Skeletal muscle tissue (tissue), 4 donors: ENCODE data around the gene PGBD1. TPM values are rescaled to one million over a fixed set of nuclear protein-coding genes. Genes with fewer than 3 reads are reported as not detected.
"Not testable (repeated sequence)": the region's sequence is repeated elsewhere in the genome, so short reads cannot be mapped to it uniquely, and the experiment has no call there.

ENCODE experiments used
- H3K27ac ChIP-seq: one replicate; pipeline ENCODE4 v1.7.0; 2013; ENCODE audit warnings: mild to moderate bottlenecking, low read depth, low read length, inconsistent platforms
- H3K27me3 ChIP-seq, 3 donors: one replicate each; pipeline ENCODE4 v1.7.0; 2013; ENCODE audit warnings: low read length in 3 of 3; ENCODE audit not compliant: control insufficient read depth in 3 of 3, insufficient read depth in 3 of 3
- H3K36me3 ChIP-seq, 3 donors: one replicate each; pipeline ENCODE4 v1.7.0; 2013; ENCODE audit warnings: low read length in 3 of 3; ENCODE audit not compliant: control insufficient read depth in 3 of 3, insufficient read depth in 3 of 3
- H3K4me1 ChIP-seq, 3 donors: one replicate each; pipeline ENCODE4 v1.7.0; 2013; ENCODE audit warnings: low read length in 3 of 3, mild to moderate bottlenecking in 3 of 3; ENCODE audit not compliant: control insufficient read depth in 3 of 3, insufficient read depth in 3 of 3
- H3K4me3 ChIP-seq, 3 donors: one replicate each; pipeline ENCODE4 v1.7.0; 2013; ENCODE audit warnings: low read length in 3 of 3
- H3K9ac ChIP-seq, 3 donors: one replicate each; pipeline ENCODE4 v1.7.0; 2013; ENCODE audit warnings: low read length in 3 of 3, mild to moderate bottlenecking in 3 of 3, moderate library complexity in 2 of 3, low read depth in 1 of 3
- H3K9me3 ChIP-seq, 3 donors: one replicate each; pipeline ENCODE4 v1.7.0; 2013; ENCODE audit warnings: low read length in 3 of 3; ENCODE audit not compliant: control insufficient read depth in 3 of 3
- total RNA-seq: library from RNA; depleted of rRNA; stranded (reverse); fragments of >200 nt; gene quantifications from one replicate; pipeline ENCODE4 v1.2.3, GENCODE V29; 2014
- donor health status: Osteomylitis.

PGBD1 gene
- total RNA-seq, 1 donor from 2014 or later = 4.2 TPM

DNA sequence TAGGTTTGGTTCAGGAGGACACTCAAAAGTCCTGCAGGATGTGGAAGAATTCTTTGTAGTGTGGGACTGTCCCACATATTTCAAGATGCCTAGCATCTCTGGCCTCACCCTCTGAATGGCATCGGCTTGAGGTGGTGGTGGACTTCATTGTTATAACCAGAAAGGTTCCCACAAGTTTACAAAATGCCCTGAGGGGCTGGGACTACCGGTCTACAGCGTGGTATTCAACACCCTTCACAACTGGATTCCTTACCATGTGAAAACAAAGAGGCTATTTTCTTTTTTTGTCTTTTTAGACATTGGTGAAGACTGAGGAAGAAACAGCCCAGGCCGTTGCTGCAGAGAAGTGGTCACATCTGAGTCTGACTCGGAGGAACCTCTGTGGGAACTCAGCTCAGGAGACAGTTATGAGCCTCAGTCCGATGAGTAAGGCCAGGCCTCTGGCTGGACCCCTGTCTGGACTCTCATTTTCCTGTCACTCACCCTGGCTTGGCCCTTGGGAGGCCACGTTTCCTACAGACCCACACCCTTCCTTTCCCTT is 15.2 kb downstream of the PGBD1 start:
- H3K36me3 ChIP-seq = peaks cover 5 to 19% (median 18%) of the 10 kb centered on the region in 3 donors
- H3K27me3 ChIP-seq = no peaks in the 10 kb centered on the region
- H3K9me3 ChIP-seq = no peaks in the 10 kb centered on the region
- H3K4me1 ChIP-seq = no peaks in the 10 kb centered on the region
- H3K4me3 ChIP-seq = no peak overlapping the region
- H3K9ac ChIP-seq = no peak overlapping the region
- no peak overlapping the region for H3K27ac ChIP-seq

DNA sequence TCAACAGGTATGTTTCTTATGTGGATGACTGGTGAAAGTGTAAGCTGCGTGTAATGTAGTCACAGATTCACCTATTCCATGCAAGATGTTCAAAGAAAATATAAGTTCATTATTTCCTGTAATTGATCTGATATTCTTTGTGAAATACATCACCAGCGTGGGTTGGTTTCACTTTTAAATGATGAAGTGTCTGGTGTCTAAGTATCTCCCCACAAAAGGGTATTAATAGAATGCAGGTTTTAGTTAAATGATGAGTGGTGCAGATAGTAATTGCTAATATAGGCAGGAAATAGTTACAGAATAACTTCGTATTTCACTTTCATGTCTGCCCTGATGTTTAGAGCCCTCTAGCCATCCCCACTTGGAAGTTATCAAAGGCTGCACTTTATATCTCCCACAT is 22.2 kb downstream of the PGBD1 start:
- no peaks in the 10 kb centered on the region for H3K9me3 ChIP-seq
- no peaks in the 10 kb centered on the region for H3K4me1 ChIP-seq
- no peak overlapping the region for H3K4me3 ChIP-seq
- H3K27me3 ChIP-seq = no peaks in the 10 kb centered on the region
- no peak overlapping the region for H3K9ac ChIP-seq
- H3K36me3 ChIP-seq = peaks cover 0 to 15% (median 6%) of the 10 kb centered on the region in 3 donors
- no peak overlapping the region for H3K27ac ChIP-seq

DNA sequence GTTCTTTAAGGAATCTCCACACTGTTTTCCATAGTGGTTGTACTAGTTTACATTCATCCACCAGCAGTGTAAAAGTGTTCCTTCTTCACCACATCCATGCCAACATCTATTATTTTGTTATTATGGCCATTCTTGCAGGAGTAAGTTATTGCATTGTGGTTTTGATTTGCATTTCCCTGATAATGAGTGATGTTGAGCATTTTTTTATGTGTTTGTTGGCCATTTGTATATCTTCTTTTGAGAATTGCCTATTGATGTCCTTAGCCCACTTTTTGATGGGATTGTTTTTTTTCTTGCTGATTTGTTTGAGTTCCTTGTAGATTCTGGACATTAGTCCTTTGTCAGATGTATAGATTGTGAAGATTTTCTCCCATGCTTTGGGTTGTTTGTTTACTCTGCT is 25.0 kb downstream of the PGBD1 start:
- H3K4me1 ChIP-seq, H3K9me3 ChIP-seq, H3K4me3 ChIP-seq, H3K27me3 ChIP-seq, H3K9ac ChIP-seq, H3K27ac ChIP-seq, H3K36me3 ChIP-seq: not testable (repeated sequence)

DNA sequence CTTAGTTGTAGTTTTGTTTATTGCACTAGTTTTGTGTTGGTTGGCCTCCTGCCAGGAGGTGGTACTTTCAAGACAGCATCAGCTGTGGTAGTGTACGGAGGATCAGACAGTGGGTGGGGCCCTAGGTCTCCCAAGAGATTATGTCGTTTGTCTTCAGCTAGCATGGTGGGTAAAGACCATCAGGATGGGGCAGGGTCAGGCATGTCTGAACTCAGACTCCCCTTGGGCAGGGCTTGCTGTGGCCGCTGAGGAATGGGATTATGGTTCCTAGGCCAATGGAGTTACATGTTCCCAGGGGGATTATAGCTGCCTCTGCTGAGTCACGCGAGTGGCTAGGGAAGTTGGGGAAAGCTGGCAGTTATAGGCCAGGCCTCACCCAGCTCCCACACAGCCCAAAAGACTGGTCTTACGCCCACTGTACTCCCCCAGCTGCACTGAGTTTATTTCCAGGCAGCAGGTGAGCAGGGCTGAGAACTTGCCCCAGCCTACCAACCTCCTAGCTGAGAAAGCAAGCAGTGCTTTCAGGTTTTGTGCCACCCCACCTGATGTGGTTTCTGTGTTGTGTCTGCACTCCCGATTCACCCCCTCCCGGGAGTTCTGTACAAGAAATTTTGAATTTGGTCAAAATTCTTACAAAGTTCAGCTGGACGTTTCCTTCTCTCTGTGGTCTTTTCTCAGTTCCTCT is 29.9 kb downstream of the PGBD1 start:
- Histone ChIP-seq H3K9me3 (no peaks in the 10 kb centered on the region), H3K27ac (no peak overlapping the region), H3K9ac (no peak overlapping the region), H3K4me3 (no peak overlapping the region), H3K4me1 (no peaks in the 10 kb centered on the region), H3K27me3 (no peaks in the 10 kb centered on the region), H3K36me3 (peaks cover 0 to 5% (median 4%) of the 10 kb centered on the region in 3 donors)

DNA sequence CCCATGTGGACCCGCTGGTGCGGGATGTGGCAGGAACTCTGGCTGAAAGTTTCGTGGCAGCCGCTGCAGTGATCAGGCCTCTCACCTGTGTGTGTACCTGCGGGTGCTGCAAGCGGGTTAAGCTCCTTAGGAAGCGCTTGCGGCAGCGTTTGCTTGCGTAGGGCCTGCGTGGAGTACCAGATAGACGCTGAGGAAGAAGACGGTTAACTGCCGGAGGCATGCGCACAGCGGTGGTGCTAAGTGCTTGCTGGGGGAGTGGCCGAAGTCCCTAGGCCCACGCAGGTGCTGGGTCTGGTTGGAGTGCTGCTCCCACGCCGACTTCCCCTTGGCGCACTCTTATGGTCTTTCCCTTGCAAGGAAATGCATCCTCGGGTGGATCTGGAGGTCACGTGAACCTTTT is 31.6 kb downstream of the PGBD1 start:
- Histone ChIP-seq H3K9me3 (no peaks in the 10 kb centered on the region), H3K4me3 (no peak overlapping the region), H3K4me1 (no peaks in the 10 kb centered on the region), H3K27me3 (no peaks in the 10 kb centered on the region), H3K36me3 (peaks cover 0 to 5% (median 4%) of the 10 kb centered on the region in 3 donors), H3K9ac (no peak overlapping the region), H3K27ac (no peak overlapping the region)

DNA sequence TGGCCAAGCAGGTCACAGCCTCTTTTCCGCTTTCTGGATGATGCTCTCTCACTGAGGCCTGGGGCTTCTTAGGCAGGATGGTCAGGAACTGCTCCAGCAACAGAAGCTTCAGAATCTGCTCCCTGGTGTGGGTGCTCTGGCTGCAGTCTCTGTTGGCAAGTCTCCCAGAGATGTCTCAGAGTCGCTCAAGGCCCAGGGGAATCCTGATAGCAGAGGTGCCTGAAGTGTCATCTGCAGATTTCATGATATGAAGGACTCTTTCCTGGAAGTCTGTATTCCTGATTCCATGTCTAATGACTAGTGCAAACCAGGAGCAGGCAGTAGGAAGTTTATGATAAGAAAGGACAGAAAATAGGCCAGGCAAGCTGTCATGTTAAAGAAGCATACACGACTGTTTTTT is 34.3 kb downstream of the PGBD1 start:
- Histone ChIP-seq H3K4me3 (no peak overlapping the region), H3K4me1 (no peaks in the 10 kb centered on the region), H3K9ac (no peak overlapping the region), H3K36me3 (peaks cover 0 to 5% (median 4%) of the 10 kb centered on the region in 3 donors), H3K9me3 (no peaks in the 10 kb centered on the region), H3K27ac (no peak overlapping the region), H3K27me3 (no peaks in the 10 kb centered on the region)

DNA sequence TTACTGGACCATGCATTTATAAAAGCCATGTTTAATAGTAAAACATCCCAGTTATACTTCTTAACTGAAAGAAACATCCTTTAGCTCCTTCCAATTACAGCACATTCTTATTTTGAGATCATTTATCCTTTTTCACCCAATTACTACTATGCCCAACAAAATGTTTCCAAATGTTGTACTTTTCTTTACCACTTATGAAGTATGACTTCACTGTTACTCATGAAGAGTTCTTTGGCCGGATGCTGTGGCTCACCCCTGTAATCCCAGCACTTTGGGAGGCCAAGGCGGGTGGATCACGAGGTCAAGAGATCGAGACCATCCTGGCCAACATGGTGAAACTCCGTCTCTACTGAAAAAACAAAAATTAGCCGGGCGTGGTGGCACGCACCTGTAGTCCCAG is 36.5 kb downstream of the PGBD1 start:
- H3K4me1 ChIP-seq, H3K36me3 ChIP-seq, H3K9ac ChIP-seq, H3K27ac ChIP-seq, H3K4me3 ChIP-seq, H3K27me3 ChIP-seq, H3K9me3 ChIP-seq: not testable (repeated sequence)

DNA sequence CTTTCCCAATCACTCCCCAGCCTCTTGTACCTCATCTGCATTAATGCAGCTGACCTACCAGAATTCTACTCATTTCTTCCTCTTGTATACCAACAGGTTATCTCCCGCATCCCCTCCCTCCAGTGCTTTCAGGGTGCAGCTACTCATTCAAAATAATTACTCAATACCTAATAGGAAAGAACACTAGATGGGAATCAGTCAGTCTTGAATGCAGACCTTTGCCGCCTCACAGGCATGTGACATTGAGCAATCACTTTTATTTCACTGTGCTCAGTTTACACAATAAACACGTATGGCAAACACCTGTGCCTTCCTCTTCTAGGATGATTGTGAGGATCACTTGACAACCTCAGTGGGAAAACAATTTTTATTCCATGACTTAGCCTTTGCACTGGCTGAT is 41.3 kb downstream of the PGBD1 start:
- no peak overlapping the region for H3K4me3 ChIP-seq
- H3K9ac ChIP-seq = no peak overlapping the region
- H3K9me3 ChIP-seq = peaks cover 17 to 38% (median 21%) of the 10 kb centered on the region in 3 donors
- no peak overlapping the region for H3K27ac ChIP-seq
- H3K27me3 ChIP-seq = no peaks in the 10 kb centered on the region
- no peaks in the 10 kb centered on the region for H3K4me1 ChIP-seq
- peaks cover 32 to 40% (median 37%) of the 10 kb centered on the region in 3 donors for H3K36me3 ChIP-seq

DNA sequence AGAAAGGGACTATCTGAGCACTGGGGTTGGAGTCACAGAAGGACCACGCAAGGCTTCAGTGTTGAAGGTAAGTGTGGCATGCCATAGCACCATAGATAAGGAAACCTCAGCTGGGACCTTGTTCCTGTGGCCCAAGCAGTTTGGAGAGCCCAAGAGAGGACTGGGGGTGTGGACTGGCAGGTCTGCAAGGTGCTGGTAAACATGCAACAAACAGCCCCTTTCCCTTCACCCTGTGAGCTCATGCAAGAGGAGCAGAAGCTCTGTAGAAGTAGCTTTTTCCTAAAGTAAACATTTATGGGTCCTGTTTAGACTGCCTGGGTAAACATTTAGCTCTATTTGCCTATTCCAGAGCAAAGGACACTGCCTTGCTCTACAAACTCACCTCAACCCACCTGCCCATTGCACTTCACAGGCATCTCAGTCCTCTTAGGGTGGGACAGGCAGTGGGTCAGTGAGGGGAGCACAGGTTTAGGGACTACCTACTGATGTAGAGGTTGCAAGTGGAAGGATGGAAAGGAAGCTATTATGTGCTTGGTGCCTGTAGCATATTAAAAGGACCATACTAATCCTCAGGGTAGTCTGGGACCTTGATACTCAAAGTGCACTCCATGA is 42.5 kb downstream of the PGBD1 start:
- H3K9ac ChIP-seq = no peak overlapping the region
- peak overlapping the region in 1 of 3 donors; percentile 35 for H3K4me3 ChIP-seq
- no peaks in the 10 kb centered on the region for H3K4me1 ChIP-seq
- no peaks in the 10 kb centered on the region for H3K27me3 ChIP-seq
- H3K36me3 ChIP-seq = peaks cover 33 to 42% (median 38%) of the 10 kb centered on the region in 3 donors
- no peak overlapping the region for H3K27ac ChIP-seq
- peaks cover 17 to 40% (median 21%) of the 10 kb centered on the region in 3 donors for H3K9me3 ChIP-seq

DNA sequence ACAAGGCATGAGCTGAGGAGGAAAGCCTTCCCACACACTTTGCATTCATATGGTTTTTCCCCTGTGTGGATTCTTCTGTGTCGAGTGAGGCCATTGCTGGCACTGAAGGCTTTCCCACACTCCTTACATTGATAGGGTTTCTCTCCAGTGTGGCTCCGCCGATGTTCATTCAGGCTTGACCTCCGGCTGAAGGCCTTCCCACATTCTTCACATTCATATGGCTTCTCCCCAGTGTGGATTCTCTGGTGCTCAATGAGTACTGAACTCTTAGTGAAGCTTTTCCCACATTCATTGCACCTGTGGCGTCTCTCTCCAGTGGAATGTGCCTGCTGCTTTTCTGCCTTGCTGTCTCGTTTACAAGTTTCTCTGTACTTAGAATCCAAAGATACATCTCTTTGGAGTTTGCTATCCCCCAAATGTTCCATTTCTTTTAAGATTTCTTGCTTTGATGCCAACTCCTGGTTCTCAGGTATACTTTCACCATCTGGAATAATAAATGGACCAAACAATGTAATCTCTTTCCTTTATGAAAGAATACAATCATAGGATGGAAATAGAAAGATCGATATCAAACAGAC is 45.1 kb downstream of the PGBD1 start:
- H3K9ac ChIP-seq = no peak overlapping the region
- H3K36me3 ChIP-seq = peaks cover 37 to 49% (median 48%) of the 10 kb centered on the region in 3 donors
- H3K4me3 ChIP-seq = peak overlapping the region in 2 of 3 donors; percentile 15 to 54
- H3K27ac ChIP-seq = no peak overlapping the region
- H3K27me3 ChIP-seq = no peaks in the 10 kb centered on the region
- H3K4me1 ChIP-seq = no peaks in the 10 kb centered on the region
- H3K9me3 ChIP-seq = peaks cover 15 to 39% (median 21%) of the 10 kb centered on the region in 3 donors
